T-helper 1 cell treated with Interleukin-12 subunit alpha and Interleukin-12 subunit beta and Interleukin-4 antibody, amounts not matched to agents 30 μg/mL and 1 μg/mL, for 36 hours (primary cell): ENCODE data around the gene PRRC2A.

Source experiments
- H3K27ac Mint-ChIP-seq: one replicate; pipeline ENCODE4 v1.8.0; 2021; ENCODE audit warnings: mild to moderate bottlenecking, mixed read lengths
- H3K27me3 Mint-ChIP-seq: one replicate; pipeline ENCODE4 v1.8.0; 2021; ENCODE audit warnings: low read depth, mixed read lengths
- H3K36me3 Mint-ChIP-seq: one replicate; pipeline ENCODE4 v1.8.0; 2021; ENCODE audit warnings: low read depth, mixed read lengths
- H3K4me1 Mint-ChIP-seq: one replicate; pipeline ENCODE4 v1.8.0; 2021; ENCODE audit warnings: low read depth, mixed read lengths
- H3K4me3 Mint-ChIP-seq: one replicate; pipeline ENCODE4 v1.8.0; 2021; ENCODE audit warnings: mild to moderate bottlenecking, moderate library complexity, mixed read lengths
- H3K9me3 Mint-ChIP-seq: one replicate; pipeline ENCODE4 v1.8.0; 2021; ENCODE audit warnings: mixed read lengths

PRRC2A gene

DNA sequence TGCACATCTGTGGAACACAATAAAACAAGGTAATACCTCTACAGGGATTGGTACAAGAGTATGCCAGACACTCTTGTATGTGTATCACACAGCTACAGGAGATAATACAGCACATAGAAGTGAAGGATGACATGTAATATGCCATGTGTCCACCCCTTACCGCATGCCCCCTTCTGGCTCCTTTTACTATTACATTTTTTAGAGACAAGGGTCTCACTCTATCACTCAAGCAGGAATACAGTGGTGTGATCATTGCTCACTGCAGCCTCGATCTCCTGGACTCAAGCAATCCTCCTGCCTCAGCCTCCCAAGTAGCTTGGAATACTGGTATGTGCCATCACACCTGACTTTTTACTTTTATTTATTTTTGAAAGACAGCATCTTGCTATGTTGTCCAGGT is 23.5 kb upstream of the PRRC2A start:
- no peaks in the 10 kb centered on the region for H3K27me3 Mint-ChIP-seq
- H3K9me3 Mint-ChIP-seq, result no peaks in the 10 kb centered on the region
- H3K27ac Mint-ChIP-seq, result no peak overlapping the region
- H3K4me3 Mint-ChIP-seq, result peak overlapping the region; percentile 3
- peaks cover 38% of the 10 kb centered on the region for H3K4me1 Mint-ChIP-seq
- no peaks in the 10 kb centered on the region for H3K36me3 Mint-ChIP-seq

GRCh38 chr6:31607317-31607716 is 13.2 kb upstream of the PRRC2A start:
- Mint-ChIP-seq H3K27me3 (peaks cover 3% of the 10 kb centered on the region), H3K27ac (no peak overlapping the region), H3K4me3 (no peak overlapping the region), H3K4me1 (no peaks in the 10 kb centered on the region), H3K36me3 (no peaks in the 10 kb centered on the region), H3K9me3 (no peaks in the 10 kb centered on the region)

GRCh38 chr6:31609519-31610406 is 10.8 kb upstream of the PRRC2A start:
- H3K36me3 Mint-ChIP-seq, result no peaks in the 10 kb centered on the region
- H3K4me3 Mint-ChIP-seq, result no peak overlapping the region
- no peak overlapping the region for H3K27ac Mint-ChIP-seq
- no peaks in the 10 kb centered on the region for H3K27me3 Mint-ChIP-seq
- H3K4me1 Mint-ChIP-seq, result peaks cover 9% of the 10 kb centered on the region
- H3K9me3 Mint-ChIP-seq, result no peaks in the 10 kb centered on the region

GRCh38 chr6:31610968-31611367 is 9.5 kb upstream of the PRRC2A start:
- Mint-ChIP-seq H3K27me3 (no peaks in the 10 kb centered on the region), H3K4me3 (no peak overlapping the region), H3K4me1 (peaks cover 20% of the 10 kb centered on the region), H3K27ac (no peak overlapping the region), H3K9me3 (no peaks in the 10 kb centered on the region), H3K36me3 (no peaks in the 10 kb centered on the region)

DNA sequence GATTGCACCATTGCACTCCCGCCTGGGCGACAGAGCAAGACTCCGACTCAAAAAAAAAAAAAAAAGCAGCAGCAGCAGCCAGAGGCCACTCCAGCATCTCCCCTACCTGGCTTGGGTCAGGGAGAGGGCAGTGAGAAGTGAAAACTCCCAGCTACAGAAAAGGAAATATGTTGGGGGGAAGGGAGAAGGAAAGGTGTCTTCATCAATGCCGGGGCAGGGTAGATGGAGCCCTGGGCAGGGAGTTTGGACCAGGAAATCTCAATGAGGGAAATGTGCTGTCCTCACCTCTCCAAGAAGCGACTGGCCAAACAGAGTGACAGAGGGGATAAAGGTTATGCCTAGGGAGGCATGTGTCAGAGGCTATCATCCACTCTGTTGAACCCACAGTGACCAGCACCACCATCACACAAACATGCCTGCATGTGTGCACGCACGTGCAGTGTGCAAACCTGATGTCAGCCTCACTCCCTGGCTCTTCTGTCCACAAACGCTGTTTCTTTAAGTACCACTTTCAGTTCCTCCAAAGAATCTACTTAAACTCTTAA is 6.4 kb upstream of the PRRC2A start:
- H3K4me1 Mint-ChIP-seq, result peaks cover 32% of the 10 kb centered on the region
- H3K4me3 Mint-ChIP-seq, result no peak overlapping the region
- no peak overlapping the region for H3K27ac Mint-ChIP-seq
- H3K36me3 Mint-ChIP-seq, result peaks cover 6% of the 10 kb centered on the region
- no peaks in the 10 kb centered on the region for H3K9me3 Mint-ChIP-seq
- H3K27me3 Mint-ChIP-seq, result no peaks in the 10 kb centered on the region

GRCh38 chr6:31614684-31615578 is 5.6 kb upstream of the PRRC2A start, which contains the start of gene AIF1:
TSS of gene AIF1 (plus strand) at chr6:31615234. CDS start at chr6:31615330, 96 bp downstream.
- Mint-ChIP-seq H3K9me3 (no peaks in the 10 kb centered on the region), H3K4me1 (peaks cover 33% of the 10 kb centered on the region), H3K27ac (peak within 1 kb of the TSS; percentile 85), H3K4me3 (peak within 1 kb of the TSS; percentile 78), H3K36me3 (peaks cover 7% of the 10 kb centered on the region), H3K27me3 (no peaks in the 10 kb centered on the region)

DNA sequence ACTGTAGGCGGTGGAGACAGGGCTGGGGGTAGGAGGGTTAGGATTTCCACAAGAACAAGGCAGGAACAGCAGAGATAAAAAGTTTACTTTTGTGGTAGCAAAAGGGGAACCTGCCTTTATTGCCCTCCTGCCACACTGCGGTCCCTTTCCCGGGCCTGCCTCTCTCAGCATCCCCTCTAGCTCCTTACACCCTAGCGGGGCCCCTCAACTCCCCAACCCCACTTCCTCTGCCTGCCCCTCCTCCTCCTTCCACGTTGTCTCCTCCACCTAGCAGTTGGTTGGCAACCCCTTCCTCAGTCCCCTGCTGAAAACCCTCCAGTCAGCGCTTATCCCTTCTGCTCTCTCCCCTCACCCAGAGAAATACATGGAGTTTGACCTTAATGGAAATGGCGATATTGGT is 4.8 kb upstream of the PRRC2A start:
- Mint-ChIP-seq H3K36me3 (peaks cover 7% of the 10 kb centered on the region), H3K4me1 (peaks cover 33% of the 10 kb centered on the region), H3K27me3 (no peaks in the 10 kb centered on the region), H3K27ac (peak overlapping the region; percentile 85), H3K9me3 (no peaks in the 10 kb centered on the region), H3K4me3 (peak overlapping the region; percentile 78)

DNA sequence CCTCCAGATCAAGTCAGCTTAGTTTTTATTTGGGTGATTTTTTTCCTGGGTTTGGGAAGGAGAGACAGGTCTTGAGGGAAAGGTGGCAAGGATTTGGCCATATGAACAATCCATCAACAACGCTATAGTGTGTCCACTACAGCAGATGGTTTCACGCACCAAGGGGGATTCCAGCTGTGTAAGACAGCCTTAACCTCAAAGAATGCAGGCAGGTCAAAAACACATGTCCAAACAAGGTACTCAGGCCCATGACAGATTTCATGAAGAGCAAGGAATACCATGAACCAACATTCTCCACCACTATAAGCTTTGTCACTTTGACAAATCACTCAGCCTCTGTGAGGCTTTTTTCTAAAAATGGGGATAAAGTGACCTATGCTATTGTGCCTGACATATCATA is 3.5 kb upstream of the PRRC2A start:
- Mint-ChIP-seq H3K9me3 (no peaks in the 10 kb centered on the region), H3K36me3 (peaks cover 12% of the 10 kb centered on the region), H3K4me3 (peak overlapping the region; percentile 78), H3K27me3 (no peaks in the 10 kb centered on the region), H3K4me1 (peaks cover 40% of the 10 kb centered on the region), H3K27ac (peak overlapping the region; percentile 33)

- H3K4me1 Mint-ChIP-seq, result peaks cover 41% of the 10 kb centered on the region
- peak overlapping the region; percentile 91 for H3K4me3 Mint-ChIP-seq
- H3K27ac Mint-ChIP-seq, result peak overlapping the region; percentile 98
- H3K9me3 Mint-ChIP-seq, result no peaks in the 10 kb centered on the region
- no peaks in the 10 kb centered on the region for H3K27me3 Mint-ChIP-seq
- H3K36me3 Mint-ChIP-seq, result peaks cover 27% of the 10 kb centered on the region
Observed at GRCh38 chr6:31619805-31620585, 520 bp upstream of the PRRC2A start.

- Mint-ChIP-seq H3K27ac (peak overlapping the region; percentile 93), H3K9me3 (no peaks in the 10 kb centered on the region), H3K4me1 (peaks cover 28% of the 10 kb centered on the region), H3K36me3 (peaks cover 40% of the 10 kb centered on the region), H3K27me3 (no peaks in the 10 kb centered on the region), H3K4me3 (peak overlapping the region; percentile 96)
Observed at GRCh38 chr6:31621320-31621939, 915 bp downstream of the PRRC2A start.

DNA sequence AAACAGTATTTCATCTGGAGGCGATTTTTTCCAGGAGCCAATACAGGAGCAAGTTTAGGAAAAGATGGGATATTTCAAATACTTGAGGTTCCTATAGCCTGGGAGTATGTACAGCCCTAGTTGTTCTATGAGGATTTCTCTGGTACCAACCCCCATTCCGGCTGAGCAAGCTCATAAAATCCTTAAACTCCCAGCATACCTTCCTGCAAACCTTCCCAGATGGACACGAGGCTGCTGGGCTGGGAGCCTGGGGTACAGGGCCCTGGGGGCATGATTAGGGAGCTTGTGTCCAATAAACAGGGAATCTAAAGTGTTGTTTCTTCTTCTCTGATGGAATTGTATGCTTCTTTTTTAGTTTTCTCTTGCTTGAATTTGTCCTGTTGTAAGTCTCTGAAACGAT is 1.5 kb downstream of the PRRC2A start:
- H3K36me3 Mint-ChIP-seq, result peaks cover 40% of the 10 kb centered on the region
- H3K27me3 Mint-ChIP-seq, result no peaks in the 10 kb centered on the region
- H3K4me1 Mint-ChIP-seq, result peaks cover 22% of the 10 kb centered on the region
- no peaks in the 10 kb centered on the region for H3K9me3 Mint-ChIP-seq
- H3K27ac Mint-ChIP-seq, result peak overlapping the region; percentile 93
- H3K4me3 Mint-ChIP-seq, result peak overlapping the region; percentile 96

DNA sequence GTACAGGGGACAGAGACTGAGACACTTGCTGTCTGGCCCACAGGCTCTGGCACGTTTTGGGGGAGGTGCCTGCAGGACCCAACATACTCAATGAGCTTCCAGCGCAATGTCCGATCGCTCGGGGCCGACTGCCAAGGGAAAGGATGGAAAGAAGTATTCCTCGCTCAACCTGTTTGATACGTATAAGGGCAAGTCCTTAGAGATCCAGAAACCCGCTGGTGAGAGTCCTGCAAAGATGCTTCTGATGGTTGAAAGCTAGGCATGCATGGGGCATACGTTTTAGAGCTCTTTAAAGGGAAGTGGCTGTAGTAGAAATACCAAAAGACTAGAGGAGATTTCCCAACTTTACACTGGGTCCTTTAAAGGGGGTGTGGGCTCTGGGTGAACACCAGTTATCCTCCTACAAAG is 2.2 kb downstream of the PRRC2A start:
- H3K36me3 Mint-ChIP-seq, result peaks cover 46% of the 10 kb centered on the region
- no peaks in the 10 kb centered on the region for H3K9me3 Mint-ChIP-seq
- no peaks in the 10 kb centered on the region for H3K27me3 Mint-ChIP-seq
- H3K27ac Mint-ChIP-seq, result no peak overlapping the region
- peaks cover 26% of the 10 kb centered on the region for H3K4me1 Mint-ChIP-seq
- peak overlapping the region; percentile 96 for H3K4me3 Mint-ChIP-seq

DNA sequence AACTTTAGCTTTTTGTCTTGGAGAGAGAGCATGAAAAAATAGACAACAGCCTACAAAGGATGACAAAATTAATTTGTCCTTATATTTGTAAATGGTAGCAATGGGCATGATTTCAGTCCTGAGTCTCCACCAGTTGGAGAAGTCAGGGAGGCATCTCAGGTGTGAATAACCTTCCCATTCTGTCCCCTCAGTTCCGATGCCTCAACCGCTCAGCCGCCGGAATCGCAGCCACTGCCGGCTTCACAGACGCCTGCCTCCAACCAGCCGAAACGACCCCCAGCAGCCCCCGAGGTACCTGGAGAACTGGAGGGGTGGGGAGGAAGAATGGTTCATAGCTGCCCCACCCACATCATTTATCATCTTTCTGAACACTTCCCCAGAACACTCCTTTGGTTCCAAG is 3.6 kb downstream of the PRRC2A start:
- peaks cover 54% of the 10 kb centered on the region for H3K36me3 Mint-ChIP-seq
- peaks cover 25% of the 10 kb centered on the region for H3K4me1 Mint-ChIP-seq
- no peak overlapping the region for H3K27ac Mint-ChIP-seq
- H3K4me3 Mint-ChIP-seq, result no peak overlapping the region
- no peaks in the 10 kb centered on the region for H3K9me3 Mint-ChIP-seq
- no peaks in the 10 kb centered on the region for H3K27me3 Mint-ChIP-seq
